A549 treated with GW870086 at 1 μM for 4 hours (cell line): Measurements from ENCODE around the gene TMEM243. TPM values are rescaled to one million over a fixed set of nuclear protein-coding genes. Genes with fewer than 3 reads are reported as not detected.

Experiments
- total RNA-seq: library from RNA; stranded (reverse); fragments of 200-300 nt; extraction: Qiagen RNA extraction; gene quantifications from 5 replicates; pipeline ENCODE4 v1.2.3, GENCODE V29; 2022; ENCODE audit warnings: low read depth

The TMEM243 gene, protein sequence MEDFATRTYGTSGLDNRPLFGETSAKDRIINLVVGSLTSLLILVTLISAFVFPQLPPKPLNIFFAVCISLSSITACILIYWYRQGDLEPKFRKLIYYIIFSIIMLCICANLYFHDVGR
- 21.7 to 29.1 TPM (median 27.0 TPM) in 5 replicates for total RNA-seq

DNA sequence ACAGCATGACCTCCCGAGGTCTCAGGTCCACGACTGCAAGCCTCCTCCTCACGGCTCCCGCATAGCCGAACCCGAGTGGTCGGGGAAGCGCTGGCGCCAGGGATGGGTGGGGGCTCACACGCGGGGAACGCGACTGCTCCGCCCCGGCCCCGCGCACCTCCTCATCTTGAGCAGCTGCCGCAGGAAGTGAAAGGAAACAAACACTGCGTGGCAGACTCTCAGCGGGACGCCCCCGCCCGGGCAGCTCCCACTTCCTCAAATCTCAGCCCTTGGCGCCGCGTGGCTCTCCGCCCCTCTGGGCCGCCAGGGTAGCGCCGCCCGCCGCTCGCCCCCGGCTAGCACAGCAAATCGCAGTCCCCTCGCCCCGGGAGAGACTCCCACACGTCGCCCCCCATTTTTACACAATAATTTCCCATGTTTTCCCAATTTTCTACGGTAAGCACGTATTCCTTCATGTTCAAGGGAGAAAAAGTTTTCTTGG is at the start of gene TMEM243:
TSS of gene TMEM243 (minus strand) at position 188 of the 481 bp plus-strand sequence. CDS start 229 bp downstream, outside the sequence.

DNA sequence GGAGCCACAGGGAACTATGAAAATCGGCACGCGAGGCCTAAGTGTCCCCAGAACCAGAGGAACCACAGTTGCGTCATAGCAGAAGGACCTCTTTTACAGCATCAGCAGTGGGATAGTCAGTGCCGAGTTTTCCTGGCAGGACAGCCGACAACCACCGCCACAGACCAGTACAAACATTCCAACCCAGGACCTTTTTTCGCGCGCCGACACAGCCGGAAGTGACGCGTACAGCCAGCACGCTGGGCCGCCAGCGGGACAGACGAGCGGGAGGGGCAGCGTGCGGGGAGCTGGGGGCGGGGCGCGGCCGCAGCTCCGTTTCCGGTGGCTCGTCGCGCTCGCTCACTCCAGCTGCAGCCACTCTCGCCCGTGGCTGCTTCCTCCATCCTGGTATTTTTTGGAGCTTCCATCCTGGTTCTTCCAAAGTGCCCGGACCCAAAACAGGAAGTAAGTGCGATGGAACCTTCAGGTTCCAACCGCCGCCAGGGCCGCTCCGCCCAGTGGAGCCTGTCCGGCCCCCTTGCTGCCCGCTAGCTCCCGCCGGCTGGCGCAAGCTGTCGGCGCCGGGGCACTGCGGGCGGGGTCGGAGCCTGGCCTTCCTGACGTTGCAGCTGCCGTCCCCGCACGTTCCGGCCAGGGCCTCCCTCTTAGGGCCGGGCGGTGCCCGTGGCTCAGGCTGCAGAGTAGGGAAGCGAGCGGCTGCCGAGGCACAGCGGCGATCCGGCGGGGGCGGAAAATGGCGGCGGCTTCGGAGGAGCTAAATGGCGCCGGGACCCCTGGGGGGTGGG is 67.2 kb downstream of the TMEM243 start, which contains the start of gene DMTF1:
TSS of gene DMTF1 (plus strand) at position 342 of the 785 bp plus-strand sequence. CDS start 12,489 bp downstream, outside the sequence.

Other genes with a start within 250 kb of the TMEM243 start
- gene ELAPOR2, start 160.1 kb downstream of the TMEM243 start, total RNA-seq = 0.09 to 0.10 TPM in 2 of 5 replicates, not detected in the others
- 11.9 to 21.2 TPM (median 19.6 TPM) in 5 replicates for gene DMTF1, start 67.3 kb downstream of the TMEM243 start, total RNA-seq
- 5.3 to 7.9 TPM (median 6.8 TPM) in 5 replicates for gene CROT, start 125.9 kb upstream of the TMEM243 start, total RNA-seq